ENCODE data around the gene CFAP54. TPM values are rescaled to one million over a fixed set of nuclear protein-coding genes. Genes with fewer than 3 reads are reported as not detected.

CFAP54 gene
- total RNA-seq, 1 donor, result 0.21 TPM

DNA sequence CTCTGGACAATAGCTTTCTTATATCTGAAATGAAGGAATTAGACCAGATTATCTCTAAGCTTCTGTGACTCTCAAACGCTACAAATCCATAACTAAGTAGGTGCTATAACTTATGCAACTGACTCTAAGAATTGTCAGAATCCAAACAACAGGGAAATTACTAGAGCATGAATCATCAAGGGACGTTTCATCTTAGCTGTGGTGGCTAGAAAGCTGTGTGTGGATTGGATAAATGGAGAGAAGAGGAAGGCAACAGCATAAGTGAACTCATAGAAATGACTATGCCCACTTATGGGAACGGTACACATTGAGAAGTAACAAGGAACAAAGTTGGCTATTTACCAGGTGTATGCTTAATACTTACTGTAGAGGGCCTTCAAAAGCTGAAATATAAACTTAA lies 321.7 kb downstream of the CFAP54 start:
- H3K4me1 ChIP-seq (ENCODE audit: insufficient read depth, low read length), result no peaks in the 10 kb centered on the region
- H3K27me3 ChIP-seq (ENCODE audit: insufficient read depth, low read length), result no peaks in the 10 kb centered on the region
- no peak overlapping the region for H3K4me3 ChIP-seq (ENCODE audit: low read length)

DNA sequence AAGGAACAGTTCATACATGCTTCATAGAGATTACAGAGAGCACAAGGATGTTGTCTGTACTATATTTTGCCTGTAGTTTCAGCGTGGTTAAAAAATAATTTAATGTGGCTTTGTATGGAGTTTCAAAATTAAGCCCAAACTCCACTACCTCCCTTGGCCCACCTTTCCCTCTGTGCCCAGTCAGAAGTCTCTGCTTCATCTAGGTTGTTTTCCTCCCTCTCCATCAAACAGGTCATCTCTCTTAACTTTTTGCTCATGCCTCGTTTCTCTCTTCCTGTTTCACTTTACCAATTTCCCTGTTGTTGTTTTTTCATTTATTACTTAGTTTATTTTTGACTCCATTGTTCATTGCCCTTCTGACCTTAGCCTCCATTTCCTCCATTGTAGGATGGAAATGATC lies 322.8 kb downstream of the CFAP54 start:
- no peaks in the 10 kb centered on the region for H3K9me3 ChIP-seq (ENCODE audit: low read depth, low read length)
- no peak overlapping the region for H3K4me3 ChIP-seq (ENCODE audit: low read length)
- H3K27me3 ChIP-seq (ENCODE audit: insufficient read depth, low read length), result no peaks in the 10 kb centered on the region
- no peaks in the 10 kb centered on the region for H3K4me1 ChIP-seq (ENCODE audit: insufficient read depth, low read length)

More for the DNA sequence above, 321.7 kb downstream of the CFAP54 start:
- H3K9me3 ChIP-seq (ENCODE audit: low read depth, low read length), result no peaks in the 10 kb centered on the region

DNA sequence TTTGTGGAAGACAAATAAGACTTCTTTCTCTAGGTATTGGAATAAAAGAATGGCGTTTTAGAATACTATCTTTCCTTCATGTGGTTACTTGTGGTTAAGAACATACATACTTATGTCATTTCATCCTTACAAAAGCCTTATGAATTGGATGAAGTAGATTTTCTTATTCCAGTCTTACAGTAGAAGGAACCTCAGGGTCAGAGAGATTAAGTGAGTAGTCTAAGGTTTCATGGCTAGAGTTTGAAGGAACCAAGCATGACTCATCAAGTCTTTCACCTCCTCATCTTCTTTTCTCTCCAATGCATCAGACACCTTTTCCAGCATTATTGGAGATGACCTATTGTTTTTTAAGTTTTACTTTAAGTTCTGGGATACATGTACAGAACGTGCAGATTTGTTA lies 324.8 kb downstream of the CFAP54 start:
- Histone ChIP-seq H3K9me3 (ENCODE audit: low read depth, low read length) (no peaks in the 10 kb centered on the region), H3K4me1 (ENCODE audit: insufficient read depth, low read length) (no peaks in the 10 kb centered on the region), H3K4me3 (ENCODE audit: low read length) (no peak overlapping the region), H3K27me3 (ENCODE audit: insufficient read depth, low read length) (no peaks in the 10 kb centered on the region)

DNA sequence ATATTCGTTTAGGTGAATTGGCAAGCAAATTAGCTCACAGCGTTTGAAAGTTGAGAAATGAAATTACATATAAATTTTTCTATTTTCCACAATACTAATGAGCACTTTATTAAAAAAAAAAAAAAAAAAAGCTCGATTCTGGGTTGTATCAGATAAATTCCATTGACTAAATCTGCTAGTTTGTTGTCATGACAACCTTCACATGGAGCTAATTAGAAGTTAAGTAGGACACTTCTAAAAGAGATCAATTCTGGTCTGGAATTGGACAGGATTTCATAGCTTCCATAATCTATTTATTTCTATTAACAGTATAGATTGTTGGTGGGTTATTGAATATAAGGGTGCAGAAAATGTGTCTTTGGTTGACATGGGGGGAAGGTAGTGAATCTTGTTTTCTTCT lies 332.2 kb downstream of the CFAP54 start:
- H3K27me3 ChIP-seq (ENCODE audit: insufficient read depth, low read length), result no peaks in the 10 kb centered on the region
- no peaks in the 10 kb centered on the region for H3K4me1 ChIP-seq (ENCODE audit: insufficient read depth, low read length)
- H3K4me3 ChIP-seq (ENCODE audit: low read length), result no peak overlapping the region
- no peaks in the 10 kb centered on the region for H3K9me3 ChIP-seq (ENCODE audit: low read depth, low read length)

DNA sequence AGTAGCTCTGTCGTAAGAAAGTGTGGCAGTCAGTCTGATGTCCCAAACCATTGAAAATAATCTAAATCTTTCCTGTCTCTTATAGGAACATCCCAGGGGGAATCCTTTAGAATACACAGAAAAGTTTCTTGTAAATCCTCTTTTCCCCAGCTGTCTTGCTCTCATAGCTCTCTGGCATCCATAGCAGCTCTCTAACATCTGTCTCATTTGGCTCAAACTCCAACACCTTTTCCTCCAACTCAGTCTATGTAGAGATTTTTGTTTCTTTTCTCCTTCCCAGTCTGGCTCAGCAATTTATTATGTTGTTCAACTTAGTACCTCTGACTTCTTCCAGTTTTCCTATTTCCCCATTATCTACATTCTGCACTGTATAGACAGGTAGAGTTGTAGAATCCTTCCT lies 333.3 kb downstream of the CFAP54 start:
- Histone ChIP-seq H3K4me3 (ENCODE audit: low read length) (no peak overlapping the region), H3K9me3 (ENCODE audit: low read depth, low read length) (no peaks in the 10 kb centered on the region), H3K27me3 (ENCODE audit: insufficient read depth, low read length) (no peaks in the 10 kb centered on the region), H3K4me1 (ENCODE audit: insufficient read depth, low read length) (no peaks in the 10 kb centered on the region)

DNA sequence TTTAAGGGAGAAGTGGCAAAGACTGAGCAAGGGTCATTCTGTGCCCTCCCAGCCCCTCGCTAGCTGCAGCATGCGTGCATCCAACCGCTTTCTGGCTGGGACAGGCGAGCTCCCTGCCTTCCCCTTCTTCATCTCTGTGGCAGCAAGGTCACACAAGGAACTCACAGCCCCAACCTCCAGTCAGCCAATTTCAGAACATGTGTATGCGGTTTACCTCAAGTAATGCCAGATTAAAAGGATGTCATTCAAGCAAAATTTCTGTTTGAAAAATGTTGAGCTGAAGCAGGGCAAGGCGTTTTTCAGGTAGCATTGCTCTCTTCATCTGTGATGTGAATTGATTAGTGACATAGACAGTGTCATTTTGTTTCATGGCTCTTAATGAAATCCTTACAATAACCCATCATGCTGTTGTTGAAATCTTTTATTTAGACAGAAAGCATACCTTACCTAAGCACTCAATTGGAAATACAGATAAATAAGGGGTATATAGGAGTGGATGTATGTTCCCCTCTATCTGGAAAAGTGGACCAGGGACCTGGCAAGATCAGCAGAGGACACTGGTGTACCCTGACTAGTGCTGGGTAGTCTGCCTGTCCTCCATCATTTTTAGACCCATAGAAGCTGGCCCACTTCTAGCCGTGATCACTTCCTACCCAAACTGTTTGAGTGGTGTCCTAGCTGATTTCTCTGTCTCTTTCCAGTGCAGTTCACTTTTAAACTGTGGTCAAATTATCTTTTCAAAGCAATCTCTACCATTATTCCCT lies 334.9 kb downstream of the CFAP54 start:
- Histone ChIP-seq H3K4me3 (ENCODE audit: low read length) (no peak overlapping the region), H3K4me1 (ENCODE audit: insufficient read depth, low read length) (no peaks in the 10 kb centered on the region), H3K27me3 (ENCODE audit: insufficient read depth, low read length) (no peaks in the 10 kb centered on the region), H3K9me3 (ENCODE audit: low read depth, low read length) (no peaks in the 10 kb centered on the region)

DNA sequence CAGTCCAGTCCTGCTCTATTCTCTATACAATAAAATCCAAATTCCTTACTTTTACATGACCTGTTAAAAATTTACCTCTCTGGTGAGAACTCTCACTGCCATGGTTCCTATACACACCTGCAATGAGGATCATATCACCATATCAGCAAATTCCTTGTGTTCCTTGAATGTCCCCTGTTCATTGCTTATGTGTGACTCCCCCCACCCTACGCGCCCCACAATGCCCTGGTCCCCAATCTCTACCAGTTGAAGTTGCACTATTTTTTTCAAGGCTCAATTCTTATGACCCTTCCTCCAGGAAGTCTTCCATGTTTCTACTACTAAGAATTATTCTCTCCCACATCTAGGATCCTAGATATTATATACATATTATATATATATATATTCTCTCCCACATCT lies 335.5 kb downstream of the CFAP54 start:
- Histone ChIP-seq H3K27me3 (ENCODE audit: insufficient read depth, low read length) (no peaks in the 10 kb centered on the region), H3K4me3 (ENCODE audit: low read length) (no peak overlapping the region), H3K4me1 (ENCODE audit: insufficient read depth, low read length) (no peaks in the 10 kb centered on the region), H3K9me3 (ENCODE audit: low read depth, low read length) (no peaks in the 10 kb centered on the region)

DNA sequence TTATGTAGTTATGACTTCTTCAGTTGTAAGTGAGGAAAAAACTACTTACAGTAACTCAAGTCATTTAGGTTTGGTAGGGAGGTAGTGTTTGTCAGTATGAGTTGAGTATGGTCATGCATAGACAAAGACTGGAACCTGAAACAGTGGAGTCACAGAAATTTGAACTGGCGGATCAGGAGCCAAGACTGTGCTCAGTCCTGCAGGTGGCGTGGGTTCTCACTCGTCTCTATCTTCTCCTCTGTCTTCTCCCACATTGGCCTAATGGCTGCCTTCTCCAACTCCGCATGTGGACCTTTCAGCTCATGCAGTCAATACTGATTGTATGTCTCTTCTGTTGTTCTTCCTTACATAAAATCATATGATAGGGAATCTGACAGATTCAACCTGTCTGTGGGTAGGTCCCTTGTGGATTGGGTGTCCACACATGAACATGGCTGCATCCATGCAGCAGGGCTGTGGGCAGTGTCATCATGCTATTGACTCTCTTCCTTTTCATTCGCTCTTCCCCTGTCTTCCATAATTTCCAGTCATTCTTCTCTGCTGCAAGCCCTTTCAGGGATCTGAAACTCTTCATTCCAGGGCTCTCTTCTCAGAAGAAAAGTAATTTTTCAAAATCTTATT lies 338.9 kb downstream of the CFAP54 start:
- no peaks in the 10 kb centered on the region for H3K4me1 ChIP-seq (ENCODE audit: insufficient read depth, low read length)
- no peaks in the 10 kb centered on the region for H3K9me3 ChIP-seq (ENCODE audit: low read depth, low read length)
- H3K4me3 ChIP-seq (ENCODE audit: low read length), result no peak overlapping the region
- H3K27me3 ChIP-seq (ENCODE audit: insufficient read depth, low read length), result no peaks in the 10 kb centered on the region

DNA sequence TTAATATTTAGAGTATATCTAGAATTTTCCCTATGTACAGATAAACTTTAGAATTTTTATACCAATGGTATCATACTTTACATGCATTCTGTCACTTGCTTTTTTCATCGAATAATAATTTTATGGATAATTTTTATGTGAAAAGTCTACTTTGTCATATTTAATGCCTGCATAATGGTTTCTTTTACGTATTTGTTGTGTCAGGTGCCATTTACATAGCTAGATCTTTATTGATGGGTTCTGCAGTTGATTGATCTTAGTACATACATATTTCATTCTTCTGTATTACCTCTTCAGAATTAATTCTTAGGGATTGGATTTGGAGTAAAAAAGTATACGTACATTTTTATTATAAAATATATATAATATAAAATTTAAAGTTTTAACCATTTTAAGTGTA lies 340.0 kb downstream of the CFAP54 start:
- no peaks in the 10 kb centered on the region for H3K9me3 ChIP-seq (ENCODE audit: low read depth, low read length)
- H3K27me3 ChIP-seq (ENCODE audit: insufficient read depth, low read length), result no peaks in the 10 kb centered on the region
- no peak overlapping the region for H3K4me3 ChIP-seq (ENCODE audit: low read length)
- no peaks in the 10 kb centered on the region for H3K4me1 ChIP-seq (ENCODE audit: insufficient read depth, low read length)

DNA sequence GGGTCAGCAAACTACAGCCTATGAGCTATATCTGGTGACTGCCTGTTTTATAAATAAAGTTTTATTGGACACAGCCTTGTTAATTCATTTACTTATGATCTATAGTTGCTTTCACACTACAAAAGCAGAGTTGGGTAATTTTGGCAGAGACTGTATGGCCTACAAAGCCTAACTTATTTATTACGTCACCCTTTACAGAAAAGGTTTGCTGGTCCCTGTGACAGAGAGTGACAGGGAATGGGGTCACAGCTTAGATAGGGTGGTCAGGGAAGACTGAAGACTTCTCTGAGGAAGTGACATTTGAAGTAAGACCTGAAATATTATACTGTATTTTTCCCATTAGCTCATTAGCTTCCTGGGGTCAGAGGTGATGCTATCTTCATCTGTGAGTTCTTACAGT lies 342.0 kb downstream of the CFAP54 start:
- Histone ChIP-seq H3K27me3 (ENCODE audit: insufficient read depth, low read length) (no peaks in the 10 kb centered on the region), H3K4me3 (ENCODE audit: low read length) (no peak overlapping the region), H3K4me1 (ENCODE audit: insufficient read depth, low read length) (no peaks in the 10 kb centered on the region), H3K9me3 (ENCODE audit: low read depth, low read length) (no peaks in the 10 kb centered on the region)

DNA sequence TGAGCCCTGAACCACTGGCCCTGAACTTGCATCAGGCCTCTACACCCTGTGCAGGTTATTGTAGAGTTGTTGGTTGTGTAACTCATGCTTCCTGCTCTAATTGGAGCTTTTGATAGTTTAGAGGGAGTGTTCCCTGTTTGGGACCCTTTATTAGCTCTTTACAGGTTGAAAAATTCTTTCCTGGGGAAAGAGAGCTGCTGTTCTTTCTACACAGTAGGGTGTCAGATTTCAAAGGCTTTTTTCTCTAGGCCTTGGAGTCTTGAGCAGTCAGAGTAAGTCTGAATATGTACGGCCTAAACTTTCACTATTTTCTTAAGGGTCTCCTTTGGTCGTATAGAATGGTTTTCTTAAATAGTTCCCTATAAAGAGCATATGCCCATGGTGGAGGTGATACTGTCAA lies 356.9 kb downstream of the CFAP54 start:
- Histone ChIP-seq H3K4me3 (ENCODE audit: low read length) (no peak overlapping the region), H3K27me3 (ENCODE audit: insufficient read depth, low read length) (no peaks in the 10 kb centered on the region), H3K4me1 (ENCODE audit: insufficient read depth, low read length) (no peaks in the 10 kb centered on the region), H3K9me3 (ENCODE audit: low read depth, low read length) (no peaks in the 10 kb centered on the region)

DNA sequence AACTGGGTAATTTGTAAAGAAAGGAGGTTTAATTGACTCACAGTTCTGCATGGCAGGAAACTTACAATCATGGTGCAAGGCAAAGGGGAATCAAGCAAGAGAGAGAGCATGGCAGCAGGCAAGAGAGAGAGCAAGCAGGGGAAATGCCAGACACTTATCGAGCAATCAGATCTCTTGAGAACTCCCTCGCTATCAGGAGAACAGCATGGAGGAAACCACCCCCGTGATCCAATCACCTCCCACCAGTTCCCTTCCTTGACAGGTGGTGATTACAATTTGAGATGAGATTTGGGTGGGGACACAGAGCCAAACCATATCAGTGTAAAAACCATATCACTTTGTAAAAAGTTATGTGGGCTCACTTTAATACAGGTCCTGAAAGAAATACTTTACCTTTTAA lies 361.3 kb downstream of the CFAP54 start:
- H3K4me1 ChIP-seq (ENCODE audit: insufficient read depth, low read length), result no peaks in the 10 kb centered on the region
- H3K4me3 ChIP-seq (ENCODE audit: low read length), result no peak overlapping the region
- H3K27me3 ChIP-seq (ENCODE audit: insufficient read depth, low read length), result no peaks in the 10 kb centered on the region
- H3K9me3 ChIP-seq (ENCODE audit: low read depth, low read length), result no peaks in the 10 kb centered on the region

DNA sequence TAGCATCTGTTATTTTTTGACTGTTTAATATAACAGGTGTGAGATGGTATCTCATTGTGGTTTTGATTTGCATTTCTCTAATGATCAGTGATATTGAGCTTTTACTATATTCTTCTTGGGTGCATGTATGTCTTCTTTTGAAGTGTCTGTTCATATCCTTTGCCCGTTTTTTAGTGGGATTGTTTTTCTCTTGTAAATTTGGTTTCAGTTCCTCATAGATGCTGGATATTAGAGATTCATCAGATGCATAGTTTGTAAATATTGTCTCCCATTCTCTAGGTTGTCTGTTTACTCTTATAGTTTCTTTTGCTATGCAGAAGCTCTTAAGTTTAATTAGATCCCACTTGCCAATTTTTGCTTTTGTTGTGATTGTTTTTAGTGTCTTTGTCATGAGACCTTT lies 368.8 kb downstream of the CFAP54 start:
- no peaks in the 10 kb centered on the region for H3K9me3 ChIP-seq (ENCODE audit: low read depth, low read length)
- no peak overlapping the region for H3K4me3 ChIP-seq (ENCODE audit: low read length)
- H3K27me3 ChIP-seq (ENCODE audit: insufficient read depth, low read length), result no peaks in the 10 kb centered on the region
- no peaks in the 10 kb centered on the region for H3K4me1 ChIP-seq (ENCODE audit: insufficient read depth, low read length)

DNA sequence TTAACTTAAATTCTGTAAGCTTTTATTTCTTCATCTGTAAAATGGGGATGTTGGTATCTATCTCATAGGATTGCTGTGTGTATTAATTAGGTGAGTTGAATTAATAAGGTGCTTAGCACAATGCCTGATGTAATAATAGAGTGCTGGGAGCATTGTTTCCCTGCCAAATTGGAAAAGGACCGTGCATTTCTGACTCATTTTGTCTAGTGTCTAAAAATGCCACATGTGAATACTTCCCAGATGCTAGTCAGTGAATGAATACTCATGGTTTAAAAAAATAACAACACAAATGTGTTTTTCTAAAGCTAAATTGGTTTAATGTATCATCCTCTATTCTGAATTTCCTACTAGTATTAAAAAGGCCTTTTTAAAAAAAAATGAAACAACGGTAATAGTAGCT lies 372.3 kb downstream of the CFAP54 start:
- Histone ChIP-seq H3K9me3 (ENCODE audit: low read depth, low read length) (no peaks in the 10 kb centered on the region), H3K4me1 (ENCODE audit: insufficient read depth, low read length) (no peaks in the 10 kb centered on the region), H3K4me3 (ENCODE audit: low read length) (no peak overlapping the region), H3K27me3 (ENCODE audit: insufficient read depth, low read length) (peaks cover 6% of the 10 kb centered on the region)

DNA sequence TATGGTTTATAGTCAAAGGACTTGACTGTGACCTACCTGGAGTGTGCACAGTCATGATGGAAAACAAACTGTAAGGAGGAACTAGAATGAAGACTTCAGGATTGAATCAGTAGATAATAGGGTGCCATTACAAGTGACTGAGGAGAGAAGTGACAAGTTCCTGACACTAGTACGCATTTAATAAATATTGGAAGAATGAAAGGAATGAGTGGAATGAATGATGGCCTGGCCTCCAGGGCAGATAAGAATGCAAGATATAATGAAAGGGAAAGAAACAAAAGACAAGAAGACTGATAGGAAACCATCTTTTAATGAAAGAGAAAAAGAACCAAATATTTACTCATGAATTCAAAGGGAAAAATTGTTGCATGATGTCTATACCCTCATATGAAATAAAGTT lies 372.9 kb downstream of the CFAP54 start:
- no peaks in the 10 kb centered on the region for H3K9me3 ChIP-seq (ENCODE audit: low read depth, low read length)

DNA sequence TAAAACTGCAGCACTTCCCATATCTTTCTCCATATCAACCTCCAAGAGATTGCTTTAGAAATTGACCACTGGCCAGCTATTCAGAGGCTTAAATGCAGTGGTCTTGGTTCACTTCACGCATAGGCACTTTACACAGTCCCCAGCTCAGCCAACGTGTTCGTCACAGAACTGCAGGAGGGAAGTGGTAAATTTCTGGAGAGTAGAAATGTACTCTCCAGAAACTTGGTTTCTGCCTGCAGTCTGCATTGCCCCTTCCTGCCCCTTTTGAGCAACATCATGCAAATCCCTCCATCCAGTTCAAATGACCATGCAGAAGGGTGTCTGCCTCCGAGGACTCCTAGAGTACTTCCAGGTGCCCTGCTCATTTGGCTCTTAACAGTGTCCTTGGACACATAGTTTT lies 375.0 kb downstream of the CFAP54 start:
- Histone ChIP-seq H3K27me3 (ENCODE audit: insufficient read depth, low read length) (peaks cover 6% of the 10 kb centered on the region), H3K9me3 (ENCODE audit: low read depth, low read length) (no peaks in the 10 kb centered on the region), H3K4me1 (ENCODE audit: insufficient read depth, low read length) (no peaks in the 10 kb centered on the region), H3K4me3 (ENCODE audit: low read length) (no peak overlapping the region)

More for the DNA sequence above, 372.9 kb downstream of the CFAP54 start:
- peaks cover 6% of the 10 kb centered on the region for H3K27me3 ChIP-seq (ENCODE audit: insufficient read depth, low read length)
- no peaks in the 10 kb centered on the region for H3K4me1 ChIP-seq (ENCODE audit: insufficient read depth, low read length)
- no peak overlapping the region for H3K4me3 ChIP-seq (ENCODE audit: low read length)

All from mononuclear cell (primary cell).